K562 (cell line): ENCODE measurements around the gene LOXL4. TPM values are rescaled to one million over a fixed set of nuclear protein-coding genes. Genes with fewer than 3 reads are reported as not detected.

Experiments used
- ATAC-seq: fragments of 200-7000 bp; cut with Tn5 transposase; 3 replicates; pipeline ENCODE4 v1.9.1; 2020; ENCODE audit warnings: moderate library complexity
- BruUV-seq: library from RNA; stranded (reverse); fragments of 400-500 nt; replicated peaks from 2 replicates; lab custom pipeline; 2021; lab: Mats Ljungman, UMichigan
- CTCF ChIA-PET: fragments of 300-600 bp; formaldehyde crosslinking; extraction: SDS; loops from one replicate; lab custom pipeline; 2021; ENCODE audit warnings: low intra/inter-chr PET ratio; lab: Yijun Ruan, JAX
- POLR2A ChIA-PET: fragments of 300-600, 350-650 bp; sonication (Branson Sonifier 250); formaldehyde crosslinking; extraction: SDS; loops from one replicate; lab custom pipeline; 2021; ENCODE audit warnings: antibody characterized with exemption, inconsistent platforms; lab: Yijun Ruan, JAX
- DNase-seq, 4 experiments: peaks; one replicate each; pipeline versions ENCODE4 v3.0.0 to v3.0.0-alpha.2; 2011 to 2018; ENCODE audit warnings: low spot score in 3 of 4, mixed read lengths in 3 of 4; ENCODE audit errors: extremely low read depth in 1 of 4
- FAIRE-seq: peaks from 2 replicates; lab custom pipeline; 2011; peaks lifted over from hg19 to GRCh38; lab: Jason Lieb, UNC
- H2AFZ ChIP-seq: 2 replicates; pipeline ENCODE4 v1.6.0; 2011; ENCODE audit warnings: low read depth, low read length, control low read depth, inconsistent platforms
- H3K27ac ChIP-seq: fragments of 200-600 bp; 3 replicates; pipeline ENCODE4 v1.8.0; 2011; ENCODE audit warnings: low read depth, mild to moderate bottlenecking, control low read depth, inconsistent platforms, low read length, moderate library complexity, mixed read lengths; ENCODE audit errors: extremely low read depth
- H3K27me3 ChIP-seq, 2 experiments: fragments of 300-600 bp in 1 of 2; 2 replicates in 1 of 2; 3 replicates in 1 of 2; pipeline versions ENCODE4 v1.6.0 to v1.8.0; 2011; ENCODE audit warnings: inconsistent platforms in 2 of 2, low read length in 2 of 2, mild to moderate bottlenecking in 1 of 2, mixed read lengths in 1 of 2, moderate library complexity in 1 of 2; ENCODE audit not compliant: control insufficient read depth in 2 of 2, insufficient read depth in 2 of 2
- H3K36me3 ChIP-seq: fragments of 300-600 bp; 3 replicates; pipeline ENCODE4 v1.8.0; 2011; ENCODE audit warnings: mild to moderate bottlenecking, low read length, inconsistent platforms; ENCODE audit not compliant: control insufficient read depth, insufficient read depth
- H3K4me1 ChIP-seq, 2 experiments: fragments of 200-600 bp in 1 of 2; replicated peaks in 1 of 2; 2 replicates in 1 of 2; 3 replicates in 1 of 2; pipeline versions ENCODE4 v1.5.1 to v1.8.0; 2011; ENCODE audit warnings: inconsistent platforms in 2 of 2, low read length in 2 of 2, mild to moderate bottlenecking in 1 of 2, mixed read lengths in 1 of 2, moderate library complexity in 1 of 2; ENCODE audit not compliant: control insufficient read depth in 2 of 2, insufficient read depth in 2 of 2
- H3K4me2 ChIP-seq: 2 replicates; pipeline ENCODE4 v1.6.1; 2011; ENCODE audit warnings: low read length, control low read depth, inconsistent platforms, mixed read lengths; ENCODE audit not compliant: insufficient read depth
- H3K4me3 ChIP-seq: fragments of 200-600 bp; sonication (generic), shearing (Covaris generic); 2 replicates; pipeline ENCODE4 v1.5.1; 2016; ENCODE audit warnings: control low read depth, inconsistent platforms
- H3K79me2 ChIP-seq: fragments of 200-600 bp; 3 replicates; pipeline ENCODE4 v1.8.0; 2011; ENCODE audit warnings: low read length, inconsistent platforms; ENCODE audit not compliant: control insufficient read depth, insufficient read depth
- H3K9ac ChIP-seq, 2 experiments: 2 replicates each; pipeline versions ENCODE4 v1.6.0 to v1.6.1; 2011; ENCODE audit warnings: low read depth in 2 of 2, low read length in 2 of 2, control low read depth in 1 of 2, inconsistent platforms in 1 of 2, mild to moderate bottlenecking in 1 of 2, mixed read lengths in 1 of 2; ENCODE audit not compliant: insufficient read depth in 1 of 2
- H3K9me1 ChIP-seq: one replicate; pipeline ENCODE4 v1.6.0; 2011; ENCODE audit warnings: inconsistent platforms, mild to moderate bottlenecking, low read length, moderate library complexity; ENCODE audit not compliant: control insufficient read depth, insufficient read depth
- H3K9me3 ChIP-seq: replicated peaks from 2 replicates; pipeline ENCODE4 v1.5.1; 2011; ENCODE audit warnings: low read depth, low read length, inconsistent platforms; ENCODE audit not compliant: control insufficient read depth, insufficient read depth
- H4K20me1 ChIP-seq: replicated peaks from 2 replicates; pipeline ENCODE4 v1.6.1; 2011; ENCODE audit warnings: low read length, inconsistent platforms, mixed read lengths; ENCODE audit not compliant: control insufficient read depth, insufficient read depth
- CAMTA2 ChIP-seq: fragments of 250-450 bp; sonication (Bioruptor Pico); conservative IDR thresholded peaks from 2 replicates; pipeline ENCODE4 v1.5.1; 2022
- CBX1 ChIP-seq: sonication (generic); IDR thresholded peaks from 2 replicates; pipeline ENCODE4 v1.6.1; 2016; ENCODE audit warnings: antibody characterized with exemption, low read depth, mild to moderate bottlenecking
- FOSL1 ChIP-seq: fragments of 200-800 bp; sonication (Bioruptor generic); conservative IDR thresholded peaks from 2 replicates; pipeline ENCODE4 v1.6.1; 2016; ENCODE audit warnings: missing genetic modification characterization, missing compliant biosample characterization
- FOXJ3 ChIP-seq: sonication (generic); formaldehyde crosslinking; IDR thresholded peaks from 2 replicates; pipeline ENCODE4 v1.4.0; 2020; ENCODE audit warnings: mild to moderate bottlenecking, missing genetic modification reagents
- KAT2B ChIP-seq: IDR thresholded peaks from one replicate; pipeline ENCODE4 v1.6.1; 2012; ENCODE audit warnings: low read depth, mild to moderate bottlenecking, control low read depth, inconsistent platforms, low read length, moderate library complexity
- PHB2 ChIP-seq: fragments of 450-650 bp; IDR thresholded peaks from 2 replicates; pipeline ENCODE4 v1.6.1; 2017; ENCODE audit warnings: low read depth
- SP2 ChIP-seq: IDR thresholded peaks from 2 replicates; pipeline ENCODE4 v1.6.1; 2011; ENCODE audit warnings: mild to moderate bottlenecking, low read depth, low read length, moderate library complexity; ENCODE audit not compliant: poor library complexity, severe bottlenecking; ENCODE audit errors: extremely low read depth
- STAT5B ChIP-seq: fragments of 250-450 bp; sonication (Bioruptor Pico); IDR thresholded peaks from 2 replicates; pipeline ENCODE4 v1.8.0; 2021; ENCODE audit warnings: mild to moderate bottlenecking, inconsistent platforms
- TCF7L2 ChIP-seq: fragments of 150-350 bp; IDR thresholded peaks from 2 replicates; pipeline ENCODE4 v1.6.1; 2016; ENCODE audit warnings: low read depth, mild to moderate bottlenecking, low read length, moderate library complexity
- TRIM28 ChIP-seq: fragments of 450-650 bp; IDR thresholded peaks from 2 replicates; pipeline ENCODE4 v1.6.1; 2017
- WGBS: fragments of 100-300 bp; shearing (Covaris generic); methylation state at CpG from one replicate; pipeline ENCODE4 v1.1.6; 2016; ENCODE audit warnings: low coverage, mixed read lengths; ENCODE audit not compliant: insufficient coverage; ENCODE audit errors: missing lambda C conversion rate; 5-methylcytosine and 5-hydroxymethylcytosine counted together
- in situ Hi-C: fragments of 300-500 bp; cut with MboI; formaldehyde crosslinking; loops from 4 replicates; pipeline ENCODE4 v1.15.0; 2018; ENCODE audit warnings: inconsistent platforms, mixed read lengths
- intact Hi-C: fragments of 100-400 bp; cut with micrococcal nuclease; formaldehyde crosslinking; loops from 2 replicates; pipeline ENCODE4 v1.14.2; 2022
- polyA plus RNA-seq, 8 experiments: library from polyadenylated mRNA; depleted of rRNA in 4 of 8; stranded (reverse) in 5 of 8; unstranded in 3 of 8; fragments of >200 nt; fragmentation: Nextera tagmentation in 2 of 8; fragmentation: Illumina TruSeq in 1 of 8; extraction: Ambion mirVana in 2 of 8; extraction: Trizol in 1 of 8; gene quantifications; 2 replicates each; pipeline versions ENCODE4 v1.2.1 to v1.2.3, GENCODE V29; 2011 to 2014; ENCODE audit warnings: inconsistent platforms in 1 of 8, missing spikeins in 1 of 8
- total RNA-seq, 7 experiments: library from RNA; depleted of rRNA in 6 of 7; stranded (reverse); fragments of >200 nt in 6 of 7; fragmentation: Illumina TruSeq in 2 of 7; extraction: Trizol in 2 of 7; gene quantifications; 2 replicates each; pipeline versions ENCODE4 v1.2.1 to v1.2.3, GENCODE V29; 2011 to 2021; ENCODE audit warnings: low replicate concordance in 1 of 7
- TF ChIP-seq, protein P1 (sequence below): sonication (generic); formaldehyde crosslinking; IDR thresholded peaks from 2 replicates; pipeline ENCODE4 v1.8.1; 2023; ENCODE audit warnings: mild to moderate bottlenecking, missing genetic modification reagents, moderate library complexity
- TF ChIP-seq, protein P2 (sequence below): fragments of 450-650 bp; conservative IDR thresholded peaks from 2 replicates; pipeline ENCODE4 v1.6.1; 2016; ENCODE audit warnings: missing genetic modification characterization, low read depth, mild to moderate bottlenecking, control low read depth, missing compliant biosample characterization
- TF ChIP-seq, protein P3 (sequence below), 2 experiments: fragments of 450-650 bp in 1 of 2; sonication (generic) in 1 of 2; formaldehyde crosslinking in 1 of 2; IDR thresholded peaks in 1 of 2; conservative IDR thresholded peaks in 1 of 2; 2 replicates each; pipeline versions ENCODE4 v1.6.1 to v1.8.1; 2016 to 2023; ENCODE audit warnings: mild to moderate bottlenecking in 2 of 2, moderate library complexity in 2 of 2, inconsistent platforms in 1 of 2, missing genetic modification reagents in 1 of 2

Gene LOXL4
- total and polyA plus RNA-seq, 9 of the 15 experiments (the other 6 are each of a cell fraction or from before 2014, with no cell fraction given), result 0.03 to 0.35 (median 0.05) TPM; not detected in 3

DNA sequence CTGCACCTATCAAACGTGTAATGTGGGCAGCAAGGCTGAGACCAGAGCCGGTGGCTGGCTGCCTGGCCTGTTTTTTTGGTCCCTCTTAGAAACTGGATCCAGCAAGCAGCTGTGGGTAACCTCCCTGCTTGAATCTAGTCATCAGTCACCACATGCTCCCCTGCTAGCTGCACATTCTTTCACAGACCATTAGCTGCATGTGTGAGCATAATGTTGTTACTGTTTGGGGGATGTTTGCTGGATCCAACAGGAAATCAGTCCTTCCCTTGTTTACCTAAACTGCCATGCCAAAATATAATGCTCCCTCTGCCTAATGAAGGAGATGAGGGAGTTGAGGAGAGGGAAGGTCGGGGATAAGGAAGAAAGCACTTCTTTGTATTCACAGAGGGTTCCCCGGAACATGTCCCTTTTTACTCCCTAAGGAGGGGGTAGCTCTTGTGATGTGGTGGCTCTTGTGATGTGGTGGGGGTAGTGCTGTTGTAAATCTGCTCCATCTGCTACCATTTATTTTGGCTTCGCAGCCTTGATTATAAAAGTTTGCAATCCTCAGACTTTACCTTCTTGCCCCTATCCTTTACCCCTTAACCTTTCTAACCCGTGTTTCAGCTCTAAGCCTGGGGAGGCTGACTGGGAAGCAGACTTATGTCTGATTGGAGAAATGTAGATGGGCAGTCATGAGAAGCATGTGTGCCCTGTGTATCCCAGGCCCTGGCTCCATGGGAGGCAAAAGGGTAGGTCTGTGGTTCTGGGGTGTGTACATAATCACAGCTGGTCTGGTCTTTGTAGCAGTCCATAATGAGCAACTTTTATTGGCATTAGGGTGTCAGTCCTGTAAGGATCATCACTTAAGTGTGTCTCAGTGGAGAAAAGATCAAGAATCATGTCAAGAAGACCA lies 20.8 kb downstream of the LOXL4 start:
- intact Hi-C loops, result no loop called here
- DNase-seq (no peak), ATAC-seq (no peak), FAIRE-seq (no peak)
- H3K79me2 ChIP-seq, result no peaks in the 10 kb centered on the region
- CTCF ChIA-PET, result no interaction called here
- POLR2A ChIA-PET, result interaction anchor here (1.2 kb wide), 1 partner anchor 9 kb away, joined by 3 read pairs; no protein-coding TSS in a partner anchor
- H3K36me3 ChIP-seq, result peaks cover 22% of the 10 kb centered on the region; the same call in 2 of the 3 replicates
- no peak overlapping the region for H2AFZ ChIP-seq
- H3K4me3 ChIP-seq, result no peak overlapping the region
- no peaks in the 10 kb centered on the region for H4K20me1 ChIP-seq
- H3K9ac ChIP-seq, result no peak overlapping the region
- H3K9me1 ChIP-seq, result no peaks in the 10 kb centered on the region
- 64% methylated on average over 4 of the region's 6 CpGs for WGBS
- no peak overlapping the region for H3K27ac ChIP-seq
- TF ChIP-seq PHB2 (no peak), FOSL1 (tag) (no peak), STAT5B (CRISPR knock-in tag) (no peak), TCF7L2 (no peak), KAT2B (no peak), FOXJ3 (CRISPR knock-in tag) (no peak), SP2 (no peak), TRIM28 (no peak), CBX1 (no peak), CAMTA2 (CRISPR knock-in tag) (no peak)
- TF ChIP-seq, protein P1, sequence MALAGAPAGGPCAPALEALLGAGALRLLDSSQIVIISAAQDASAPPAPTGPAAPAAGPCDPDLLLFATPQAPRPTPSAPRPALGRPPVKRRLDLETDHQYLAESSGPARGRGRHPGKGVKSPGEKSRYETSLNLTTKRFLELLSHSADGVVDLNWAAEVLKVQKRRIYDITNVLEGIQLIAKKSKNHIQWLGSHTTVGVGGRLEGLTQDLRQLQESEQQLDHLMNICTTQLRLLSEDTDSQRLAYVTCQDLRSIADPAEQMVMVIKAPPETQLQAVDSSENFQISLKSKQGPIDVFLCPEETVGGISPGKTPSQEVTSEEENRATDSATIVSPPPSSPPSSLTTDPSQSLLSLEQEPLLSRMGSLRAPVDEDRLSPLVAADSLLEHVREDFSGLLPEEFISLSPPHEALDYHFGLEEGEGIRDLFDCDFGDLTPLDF, result no peak
- TF ChIP-seq, protein P2, sequence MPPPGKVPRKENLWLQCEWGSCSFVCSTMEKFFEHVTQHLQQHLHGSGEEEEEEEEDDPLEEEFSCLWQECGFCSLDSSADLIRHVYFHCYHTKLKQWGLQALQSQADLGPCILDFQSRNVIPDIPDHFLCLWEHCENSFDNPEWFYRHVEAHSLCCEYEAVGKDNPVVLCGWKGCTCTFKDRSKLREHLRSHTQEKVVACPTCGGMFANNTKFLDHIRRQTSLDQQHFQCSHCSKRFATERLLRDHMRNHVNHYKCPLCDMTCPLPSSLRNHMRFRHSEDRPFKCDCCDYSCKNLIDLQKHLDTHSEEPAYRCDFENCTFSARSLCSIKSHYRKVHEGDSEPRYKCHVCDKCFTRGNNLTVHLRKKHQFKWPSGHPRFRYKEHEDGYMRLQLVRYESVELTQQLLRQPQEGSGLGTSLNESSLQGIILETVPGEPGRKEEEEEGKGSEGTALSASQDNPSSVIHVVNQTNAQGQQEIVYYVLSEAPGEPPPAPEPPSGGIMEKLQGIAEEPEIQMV (tag), result no peak
- TF ChIP-seq, protein P3, sequence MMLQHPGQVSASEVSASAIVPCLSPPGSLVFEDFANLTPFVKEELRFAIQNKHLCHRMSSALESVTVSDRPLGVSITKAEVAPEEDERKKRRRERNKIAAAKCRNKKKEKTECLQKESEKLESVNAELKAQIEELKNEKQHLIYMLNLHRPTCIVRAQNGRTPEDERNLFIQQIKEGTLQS (IDR thresholded peaks at IDR 0.05), result no peak
- TF ChIP-seq, protein P3 (CRISPR knock-in tag; conservative IDR thresholded peaks at IDR 0.05), result no peak
- H3K9me3 ChIP-seq, result no peaks in the 10 kb centered on the region
- H3K4me1 ChIP-seq, result no peaks in the 10 kb centered on the region
- in situ Hi-C loops, result no loop called here
- BruUV-seq, result no TSS peak
- H3K4me2 ChIP-seq, result no peak overlapping the region
- H3K27me3 ChIP-seq, result no peaks in the 10 kb centered on the region
